GM10248 (cell line): ENCODE data around the gene SLC25A29.
"Not testable (repeated sequence)": the region's sequence is repeated elsewhere in the genome, so short reads cannot be mapped to it uniquely, and the experiment has no call there.

Source experiments
- CTCF ChIA-PET: fragments of 300-600 bp; sonication (Branson Sonifier 250); formaldehyde crosslinking; extraction: SDS; loops from one replicate; lab custom pipeline; 2021; ENCODE audit warnings: antibody characterized with exemption; lab: Yijun Ruan, JAX
- POLR2A ChIA-PET: fragments of 350-650 bp; sonication (Branson Sonifier 250); formaldehyde crosslinking; extraction: SDS; loops from one replicate; lab custom pipeline; 2020; ENCODE audit warnings: antibody characterized with exemption; lab: Yijun Ruan, JAX
- DNase-seq: peaks from one replicate; pipeline ENCODE4 v3.0.0; 2012; ENCODE audit errors: extremely low spot score
- TF ChIP-seq, protein P1 (sequence below): IDR thresholded peaks from 2 replicates; pipeline ENCODE4 v1.5.1; 2012; ENCODE audit warnings: mild to moderate bottlenecking, low read depth; ENCODE audit errors: extremely low read depth, missing control alignments, control extremely low read depth

The SLC25A29 gene

DNA sequence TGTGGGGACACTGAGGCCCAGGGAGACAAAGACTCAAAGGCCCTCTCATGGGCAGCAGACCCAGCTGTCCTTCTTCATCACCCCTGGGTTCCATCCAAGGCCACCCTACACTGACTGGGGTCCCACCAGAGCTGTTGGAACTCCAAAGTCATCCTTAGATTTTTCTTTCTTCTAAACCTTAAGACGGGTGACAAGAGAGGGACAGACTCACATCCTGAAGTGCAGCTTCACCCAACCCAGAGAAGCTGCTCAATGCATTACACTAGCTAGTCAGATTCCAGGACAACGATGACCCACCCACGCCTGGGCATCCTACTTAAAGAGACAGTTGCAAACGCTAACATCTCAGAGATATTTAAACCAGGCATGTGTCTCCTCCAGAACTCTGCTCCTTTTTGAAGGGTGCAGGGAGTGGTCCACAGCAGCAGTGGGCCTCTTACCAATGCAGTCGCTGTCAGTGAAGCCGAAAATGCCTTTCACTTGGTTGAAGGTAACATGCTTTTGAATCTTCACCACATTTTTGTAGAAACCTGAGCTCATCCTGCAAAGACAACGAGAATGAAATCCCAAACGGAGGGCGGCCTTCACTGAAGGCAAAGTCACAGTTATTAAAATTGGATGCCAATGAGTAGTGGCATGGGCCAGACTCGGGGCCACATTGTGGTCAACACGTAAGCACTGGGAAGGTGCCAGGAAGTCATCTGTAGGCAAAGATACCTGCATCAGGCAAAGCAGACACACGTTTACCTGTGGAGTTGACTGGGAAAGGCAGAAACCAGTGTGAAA lies 40.3 kb upstream of the SLC25A29 start:
- TF ChIP-seq, protein P1, sequence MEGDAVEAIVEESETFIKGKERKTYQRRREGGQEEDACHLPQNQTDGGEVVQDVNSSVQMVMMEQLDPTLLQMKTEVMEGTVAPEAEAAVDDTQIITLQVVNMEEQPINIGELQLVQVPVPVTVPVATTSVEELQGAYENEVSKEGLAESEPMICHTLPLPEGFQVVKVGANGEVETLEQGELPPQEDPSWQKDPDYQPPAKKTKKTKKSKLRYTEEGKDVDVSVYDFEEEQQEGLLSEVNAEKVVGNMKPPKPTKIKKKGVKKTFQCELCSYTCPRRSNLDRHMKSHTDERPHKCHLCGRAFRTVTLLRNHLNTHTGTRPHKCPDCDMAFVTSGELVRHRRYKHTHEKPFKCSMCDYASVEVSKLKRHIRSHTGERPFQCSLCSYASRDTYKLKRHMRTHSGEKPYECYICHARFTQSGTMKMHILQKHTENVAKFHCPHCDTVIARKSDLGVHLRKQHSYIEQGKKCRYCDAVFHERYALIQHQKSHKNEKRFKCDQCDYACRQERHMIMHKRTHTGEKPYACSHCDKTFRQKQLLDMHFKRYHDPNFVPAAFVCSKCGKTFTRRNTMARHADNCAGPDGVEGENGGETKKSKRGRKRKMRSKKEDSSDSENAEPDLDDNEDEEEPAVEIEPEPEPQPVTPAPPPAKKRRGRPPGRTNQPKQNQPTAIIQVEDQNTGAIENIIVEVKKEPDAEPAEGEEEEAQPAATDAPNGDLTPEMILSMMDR, result no peak
- no peak for DNase-seq
- ChIA-PET CTCF (interaction anchor here (4.0 kb wide), 1 partner anchor 15 kb away, joined by 16 read pairs; no protein-coding TSS in a partner anchor), POLR2A (no interaction called here)

DNA sequence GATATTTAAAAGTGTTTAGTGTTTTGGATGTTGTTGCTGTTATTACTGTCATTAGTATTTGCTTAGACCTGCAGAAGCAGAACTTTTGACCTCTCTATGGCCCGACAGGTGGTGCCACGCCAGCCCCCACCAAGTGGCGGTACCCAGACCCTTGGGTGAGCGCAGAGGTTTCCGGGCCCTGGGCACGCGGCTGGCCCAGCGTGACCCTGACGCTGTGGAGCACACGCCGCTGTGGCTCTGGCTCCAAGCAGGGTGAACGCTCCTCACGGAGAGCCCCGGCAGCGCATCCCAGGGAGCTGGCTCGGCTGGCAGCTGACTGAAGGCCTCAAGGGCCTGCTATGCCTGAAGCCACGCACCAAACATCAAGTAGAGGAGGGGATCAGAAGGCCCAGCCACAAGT lies 39.5 kb upstream of the SLC25A29 start:
- CTCF ChIA-PET, result no interaction called here
- POLR2A ChIA-PET, result no interaction called here
- TF ChIP-seq, protein P1, result no peak
- DNase-seq, result no peak

DNA sequence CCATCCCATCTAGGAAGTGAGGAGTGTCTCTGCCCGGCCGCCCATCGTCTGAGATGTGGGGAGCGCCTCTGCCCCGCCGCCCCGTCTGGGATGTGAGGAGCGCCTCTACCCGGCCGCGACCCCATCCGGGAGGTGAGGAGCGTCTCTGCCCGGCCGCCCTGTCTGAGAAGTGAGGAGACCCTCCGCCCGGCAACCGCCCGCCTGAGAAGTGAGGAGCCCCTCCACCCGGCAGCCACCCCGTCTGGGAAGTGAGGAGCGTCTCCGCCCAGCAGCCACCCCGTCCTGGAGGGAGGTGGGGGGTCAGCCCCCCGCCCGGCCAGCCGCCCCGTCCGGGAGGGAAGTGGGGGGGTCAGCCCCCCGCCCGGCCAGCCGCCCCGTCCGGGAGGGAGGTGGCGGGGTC lies 38.4 kb upstream of the SLC25A29 start:
- POLR2A ChIA-PET, CTCF ChIA-PET, DNase-seq: not testable (repeated sequence)

DNA sequence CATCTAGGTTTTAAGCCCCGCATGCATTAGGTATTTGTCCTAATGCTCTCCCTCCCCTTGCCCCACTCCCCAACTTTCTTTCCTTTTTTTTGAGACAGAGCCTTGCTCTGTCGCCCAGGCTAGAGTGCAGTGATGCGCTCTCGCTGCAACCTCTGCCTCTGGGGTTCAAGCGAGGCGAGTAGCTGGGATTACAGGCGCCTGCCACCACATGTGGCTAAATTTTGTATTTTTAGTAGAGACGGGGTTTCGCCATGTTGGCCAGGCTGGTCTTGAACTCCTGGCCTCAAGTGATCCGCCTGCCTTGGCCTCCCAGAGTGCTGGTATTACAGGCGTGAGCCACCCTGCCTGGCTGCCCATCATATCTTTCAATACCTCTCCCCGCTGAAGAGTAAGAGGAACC lies 36.6 kb upstream of the SLC25A29 start:
- CTCF ChIA-PET, POLR2A ChIA-PET, DNase-seq: not testable (repeated sequence)

DNA sequence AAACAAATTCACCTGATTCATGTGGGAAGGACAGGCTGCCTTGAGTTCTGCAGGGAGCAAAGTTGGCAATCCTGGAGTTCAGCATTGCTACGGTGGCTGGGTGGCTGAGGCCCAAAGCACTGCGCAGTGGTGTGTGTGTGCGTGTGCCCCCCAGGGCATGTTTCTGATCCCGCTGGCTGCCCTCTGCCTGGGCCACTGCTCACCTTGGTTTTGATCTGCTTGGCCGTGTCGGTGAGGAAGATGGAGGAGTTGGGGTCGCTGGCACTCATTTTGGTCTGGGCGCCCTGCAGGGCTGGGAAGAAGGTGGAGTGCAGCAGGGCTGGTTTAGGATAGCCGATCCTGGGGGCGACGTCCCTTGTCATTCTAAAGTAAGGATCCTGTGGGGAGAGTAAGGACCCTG lies 36.0 kb upstream of the SLC25A29 start:
- TF ChIP-seq, protein P1, result no peak
- POLR2A ChIA-PET, result interaction anchor here (1.4 kb wide), 1 partner anchor 10 kb away, joined by 3 read pairs; no protein-coding TSS in a partner anchor
- CTCF ChIA-PET, result no interaction called here

DNA sequence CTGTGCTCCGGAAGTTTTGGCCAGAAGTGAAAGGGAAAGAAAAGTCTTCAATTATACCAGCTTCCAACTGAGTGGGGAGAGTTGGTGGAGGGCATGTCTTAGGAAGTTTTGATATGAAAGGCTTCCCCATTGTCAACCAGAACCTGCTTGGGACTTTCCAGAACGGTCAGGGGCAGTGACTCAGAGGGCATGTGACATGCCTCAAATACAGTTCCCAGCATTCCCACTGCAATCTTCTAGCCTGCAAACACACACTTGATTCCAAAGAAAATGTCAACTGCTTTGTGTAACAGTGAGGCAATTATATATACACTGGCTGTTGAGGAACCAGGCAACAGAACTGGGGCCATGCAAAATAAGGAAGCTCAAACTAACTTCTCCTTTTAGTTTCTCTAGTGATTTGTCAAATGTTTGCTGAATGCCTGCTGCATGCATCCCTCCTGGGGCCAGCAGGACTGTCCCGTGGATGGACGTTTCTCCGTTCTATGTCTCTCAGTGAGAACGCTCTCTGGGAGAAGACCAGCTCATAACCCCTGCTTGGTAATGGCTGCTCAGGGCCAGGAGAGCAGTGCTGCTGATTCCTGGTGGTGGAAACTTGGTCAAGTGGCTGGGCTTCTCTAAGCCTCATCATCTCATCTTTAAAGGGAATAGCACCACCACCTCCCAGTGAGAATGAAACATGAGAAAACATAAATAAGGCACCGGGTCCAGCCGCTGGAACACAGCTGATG lies 35.2 kb upstream of the SLC25A29 start:
- CTCF ChIA-PET, result interaction anchor here (0.9 to 2.2 kb wide), 9 partner anchors 9 to 56 kb away, joined by 3 to 11 read pairs (median 5); a partner anchor contains a TSS
- TF ChIP-seq, protein P1, result no peak
- DNase-seq, result peak; percentile 75
- POLR2A ChIA-PET, result interaction anchor here (0.7 to 1.4 kb wide), 5 partner anchors 9 to 358 kb away, joined by 3 to 7 read pairs (median 4); a partner anchor contains a TSS

More for the DNA sequence above, 36.0 kb upstream of the SLC25A29 start:
- DNase-seq, result no peak

DNA sequence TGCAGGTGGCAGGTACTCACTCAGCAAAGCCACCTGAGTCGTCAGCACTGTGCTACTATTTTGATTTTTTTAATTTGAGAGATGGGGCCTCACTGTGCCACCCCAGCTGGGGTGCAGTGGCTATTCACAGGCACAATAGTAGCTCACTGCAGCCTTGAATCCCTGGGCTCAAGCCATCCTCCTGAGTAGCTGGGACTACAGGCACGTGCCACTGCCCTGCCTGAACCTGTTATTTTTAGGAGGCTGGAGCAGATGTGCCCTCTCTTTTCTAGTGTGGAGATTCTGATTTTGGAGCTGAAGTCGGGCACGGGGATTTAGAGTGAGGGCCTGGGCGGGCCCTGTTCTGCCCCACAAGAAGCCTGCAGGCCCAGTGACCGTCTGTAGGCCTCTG lies 34.2 kb upstream of the SLC25A29 start:
- POLR2A ChIA-PET, result interaction anchor here (0.9 kb wide), 1 partner anchor 35 kb away, joined by 6 read pairs; a partner anchor contains a TSS
- TF ChIP-seq, protein P1, result no peak
- DNase-seq, result no peak
- CTCF ChIA-PET, result interaction anchor here (0.9 to 2.2 kb wide), 5 partner anchors 14 to 55 kb away, joined by 3 to 11 read pairs (median 6); no protein-coding TSS in a partner anchor
